ENCODE measurements around the gene HLA-DQA2.
"Not testable (repeated sequence)": the region's sequence is repeated elsewhere in the genome, so short reads cannot be mapped to it uniquely, and the experiment has no call there.

The HLA-DQA2 gene

GRCh38 chr6:32775071-32775470, 33.9 kb downstream of the HLA-DQA2 start:
- no peak for DNase-seq (ENCODE audit: low read depth)
- no peak for TF ChIP-seq CTCF (conservative IDR thresholded peaks at IDR 0.05; ENCODE audit: low read depth, low read length)
- H3K4me3 ChIP-seq (ENCODE audit: low read depth, low read length) = no peak overlapping the region

GRCh38 chr6:32779036-32779435, 37.8 kb downstream of the HLA-DQA2 start:
- TF ChIP-seq CTCF (conservative IDR thresholded peaks at IDR 0.05; ENCODE audit: low read depth, low read length) = no peak
- no peak for DNase-seq (ENCODE audit: low read depth)
- no peak overlapping the region for H3K4me3 ChIP-seq (ENCODE audit: low read depth, low read length)

- DNase-seq (ENCODE audit: low read depth); H3K4me3 ChIP-seq (ENCODE audit: low read depth, low read length): not testable (repeated sequence)
Observed at GRCh38 chr6:32782923-32783322, 41.7 kb downstream of the HLA-DQA2 start.

- TF ChIP-seq CTCF (conservative IDR thresholded peaks at IDR 0.05; ENCODE audit: low read depth, low read length) = peak; percentile 79
- peak; percentile 78 for DNase-seq (ENCODE audit: low read depth)
- H3K4me3 ChIP-seq (ENCODE audit: low read depth, low read length) = no peak overlapping the region
Observed at GRCh38 chr6:32785781-32786533, 44.8 kb downstream of the HLA-DQA2 start.

GRCh38 chr6:32790306-32790705, 49.1 kb downstream of the HLA-DQA2 start:
- DNase-seq (ENCODE audit: low read depth) = no peak
- H3K4me3 ChIP-seq (ENCODE audit: low read depth, low read length) = no peak overlapping the region
- TF ChIP-seq CTCF (conservative IDR thresholded peaks at IDR 0.05; ENCODE audit: low read depth, low read length) = no peak

GRCh38 chr6:32792901-32793435, 51.8 kb downstream of the HLA-DQA2 start:
- no peak for DNase-seq (ENCODE audit: low read depth)
- H3K4me3 ChIP-seq (ENCODE audit: low read depth, low read length) = no peak overlapping the region
- TF ChIP-seq CTCF (conservative IDR thresholded peaks at IDR 0.05; ENCODE audit: low read depth, low read length) = no peak

GRCh38 chr6:32794510-32794909, 53.3 kb downstream of the HLA-DQA2 start:
- no peak for DNase-seq (ENCODE audit: low read depth)
- no peak overlapping the region for H3K4me3 ChIP-seq (ENCODE audit: low read depth, low read length)
- no peak for TF ChIP-seq CTCF (conservative IDR thresholded peaks at IDR 0.05; ENCODE audit: low read depth, low read length)
